ENCODE measurements around the gene LRFN5. TPM values are rescaled to one million over a fixed set of nuclear protein-coding genes. Genes with fewer than 3 reads are reported as not detected.

LRFN5 gene
- total RNA-seq, 6 donors from 2014 or later = 0.30 to 3.1 (median 0.96) TPM

DNA sequence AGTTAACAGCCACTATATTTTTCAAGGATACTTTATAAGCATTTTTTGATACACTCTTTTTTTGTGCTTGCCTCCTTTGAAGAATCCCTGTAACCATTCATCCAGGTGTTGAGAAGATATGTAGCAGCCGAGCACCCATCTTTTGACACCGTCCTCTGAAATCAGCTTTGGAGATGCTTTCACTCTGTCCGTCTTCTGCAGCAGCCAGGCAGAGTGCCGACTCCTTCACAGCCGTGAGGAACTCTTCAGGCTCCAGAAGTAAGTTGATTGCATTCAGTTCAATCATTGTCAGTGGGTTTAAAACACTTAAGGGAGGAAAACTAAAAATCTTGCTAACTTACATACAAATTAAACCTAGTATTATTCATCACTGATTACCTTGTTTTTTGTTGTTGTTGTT lies 160.1 kb downstream of the LRFN5 start:
- H3K9me3 ChIP-seq = no peaks in the 10 kb centered on the region
- no peaks in the 10 kb centered on the region for H3K27me3 ChIP-seq
- TF ChIP-seq, protein P1, sequence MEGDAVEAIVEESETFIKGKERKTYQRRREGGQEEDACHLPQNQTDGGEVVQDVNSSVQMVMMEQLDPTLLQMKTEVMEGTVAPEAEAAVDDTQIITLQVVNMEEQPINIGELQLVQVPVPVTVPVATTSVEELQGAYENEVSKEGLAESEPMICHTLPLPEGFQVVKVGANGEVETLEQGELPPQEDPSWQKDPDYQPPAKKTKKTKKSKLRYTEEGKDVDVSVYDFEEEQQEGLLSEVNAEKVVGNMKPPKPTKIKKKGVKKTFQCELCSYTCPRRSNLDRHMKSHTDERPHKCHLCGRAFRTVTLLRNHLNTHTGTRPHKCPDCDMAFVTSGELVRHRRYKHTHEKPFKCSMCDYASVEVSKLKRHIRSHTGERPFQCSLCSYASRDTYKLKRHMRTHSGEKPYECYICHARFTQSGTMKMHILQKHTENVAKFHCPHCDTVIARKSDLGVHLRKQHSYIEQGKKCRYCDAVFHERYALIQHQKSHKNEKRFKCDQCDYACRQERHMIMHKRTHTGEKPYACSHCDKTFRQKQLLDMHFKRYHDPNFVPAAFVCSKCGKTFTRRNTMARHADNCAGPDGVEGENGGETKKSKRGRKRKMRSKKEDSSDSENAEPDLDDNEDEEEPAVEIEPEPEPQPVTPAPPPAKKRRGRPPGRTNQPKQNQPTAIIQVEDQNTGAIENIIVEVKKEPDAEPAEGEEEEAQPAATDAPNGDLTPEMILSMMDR (IDR thresholded peaks at IDR 0.05) = no peak
- TF ChIP-seq EP300 (IDR thresholded peaks at IDR 0.05) (no peak), POLR2A (IDR thresholded peaks at IDR 0.05) (no peak), POLR2AphosphoS5 (IDR thresholded peaks at IDR 0.05) (no peak)
- H3K4me1 ChIP-seq = no peaks in the 10 kb centered on the region
- H3K27ac ChIP-seq = no peak overlapping the region
- ATAC-seq (ENCODE audit: low FRiP score in 2 of 2) (no peak), DNase-seq (no peak)
- H3K36me3 ChIP-seq = no peaks in the 10 kb centered on the region
- WGBS, 2 donors = 72 to 74% methylated on average over 5 of the region's 5 CpGs
- no peak overlapping the region for H3K4me3 ChIP-seq

DNA sequence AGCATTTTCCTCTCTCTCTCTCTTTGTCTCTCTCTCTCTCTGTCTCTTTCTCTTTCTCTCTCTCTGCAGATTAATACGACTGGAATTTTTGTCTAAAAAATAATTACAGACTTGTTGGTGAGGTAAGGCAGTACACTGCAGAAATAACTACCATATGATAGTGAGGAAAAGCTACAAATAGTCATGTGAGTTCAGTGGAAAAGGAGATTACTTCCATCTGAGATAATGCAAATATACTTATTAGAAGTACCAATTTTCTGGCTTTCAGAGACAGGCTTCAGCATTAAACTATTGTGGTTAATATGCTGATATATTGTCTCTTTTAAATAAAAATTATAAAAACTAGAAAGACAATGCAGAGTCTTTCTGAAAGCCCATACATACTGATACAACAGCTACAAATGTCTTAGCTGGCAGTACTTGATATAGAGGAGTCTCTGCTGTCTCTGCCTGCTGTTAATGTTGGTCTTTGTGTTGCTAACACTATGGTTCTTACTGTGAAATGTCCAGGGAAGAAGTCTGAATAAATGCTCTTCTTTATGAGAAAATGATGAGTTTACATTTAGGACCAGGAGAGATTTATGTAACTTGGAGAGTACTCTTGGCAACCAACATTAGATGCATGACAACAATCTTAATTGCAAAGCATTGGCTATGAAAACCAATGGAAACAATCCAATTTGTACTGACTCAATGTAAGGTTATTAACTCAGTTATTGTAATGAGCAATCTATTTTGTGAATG lies 167.0 kb downstream of the LRFN5 start:
- WGBS, 2 donors = 38 to 63% methylated on average over 1 of the region's 1 CpG
- DNase-seq (no peak), ATAC-seq (ENCODE audit: low FRiP score in 2 of 2) (no peak)
- H3K36me3 ChIP-seq = no peaks in the 10 kb centered on the region
- no peak overlapping the region for H3K4me3 ChIP-seq
- no peak overlapping the region for H3K27ac ChIP-seq
- no peak for TF ChIP-seq EP300 (IDR thresholded peaks at IDR 0.05)
- TF ChIP-seq POLR2AphosphoS5 (IDR thresholded peaks at IDR 0.05) = no peak
- no peaks in the 10 kb centered on the region for H3K4me1 ChIP-seq
- H3K9me3 ChIP-seq = no peaks in the 10 kb centered on the region
- H3K27me3 ChIP-seq = no peaks in the 10 kb centered on the region

DNA sequence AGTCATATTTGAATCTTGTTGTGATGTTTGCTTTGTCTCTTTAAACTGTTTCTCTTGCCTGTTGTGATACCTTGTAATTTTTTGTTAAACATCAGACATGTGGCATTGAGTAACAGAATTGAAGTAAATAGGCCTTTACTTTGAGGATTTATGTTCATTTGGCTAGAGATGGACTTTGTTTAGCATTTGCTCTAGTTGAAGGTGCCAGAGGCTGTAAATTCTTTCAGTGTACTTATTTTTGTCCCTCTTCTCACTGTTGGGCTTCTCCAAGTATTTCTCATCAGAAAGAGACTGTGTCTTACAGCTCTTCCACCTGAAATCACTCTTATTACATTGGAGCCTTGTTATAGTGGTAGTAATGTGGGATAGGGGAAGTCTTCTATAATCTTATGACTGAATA lies 175.8 kb downstream of the LRFN5 start:
- no peak for TF ChIP-seq POLR2A (IDR thresholded peaks at IDR 0.05)
- TF ChIP-seq EP300 (IDR thresholded peaks at IDR 0.05) = no peak
- TF ChIP-seq POLR2AphosphoS5 (IDR thresholded peaks at IDR 0.05) = no peak
- TF ChIP-seq, protein P1 (IDR thresholded peaks at IDR 0.05) = no peak
- no peak for ATAC-seq (ENCODE audit: low FRiP score in 2 of 2)

DNA sequence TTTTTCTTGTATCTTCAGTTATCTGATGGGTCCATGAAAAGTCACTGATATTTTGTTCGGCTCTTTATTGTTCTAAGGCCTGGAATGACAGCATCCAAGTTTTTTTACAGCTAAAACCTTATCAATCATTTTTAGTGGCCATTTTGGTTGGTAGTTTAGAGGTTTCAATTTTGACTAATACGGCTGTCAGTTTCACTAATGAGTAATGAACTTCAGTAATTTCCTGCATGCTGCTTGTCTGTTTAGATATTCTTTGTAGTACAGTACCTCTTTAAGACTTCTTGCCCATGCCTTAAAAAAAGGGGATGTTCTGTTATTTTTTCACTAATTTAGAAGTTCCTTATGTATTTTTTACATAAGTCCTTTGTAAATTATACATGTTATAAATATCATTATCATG lies 176.7 kb downstream of the LRFN5 start:
- H3K4me1 ChIP-seq = no peaks in the 10 kb centered on the region
- no peaks in the 10 kb centered on the region for H3K9me3 ChIP-seq
- WGBS, 2 donors = 78 to 83% methylated on average over 2 of the region's 2 CpGs
- H3K27me3 ChIP-seq = no peaks in the 10 kb centered on the region
- H3K36me3 ChIP-seq = no peaks in the 10 kb centered on the region
- no peak overlapping the region for H3K27ac ChIP-seq
- no peak for ATAC-seq (ENCODE audit: low FRiP score in 2 of 2)
- H3K4me3 ChIP-seq = no peak overlapping the region
- DNase-seq = no peak
- TF ChIP-seq EP300 (IDR thresholded peaks at IDR 0.05) = no peak
- TF ChIP-seq, protein P1 (IDR thresholded peaks at IDR 0.05) = no peak
- no peak for TF ChIP-seq POLR2A (IDR thresholded peaks at IDR 0.05)
- TF ChIP-seq POLR2AphosphoS5 (IDR thresholded peaks at IDR 0.05) = no peak

More for the DNA sequence above, 175.8 kb downstream of the LRFN5 start:
- Histone ChIP-seq H3K9me3 (no peaks in the 10 kb centered on the region), H3K36me3 (no peaks in the 10 kb centered on the region), H3K4me3 (no peak overlapping the region), H3K27me3 (no peaks in the 10 kb centered on the region), H3K27ac (no peak overlapping the region), H3K4me1 (no peaks in the 10 kb centered on the region)
- DNase-seq = no peak

DNA sequence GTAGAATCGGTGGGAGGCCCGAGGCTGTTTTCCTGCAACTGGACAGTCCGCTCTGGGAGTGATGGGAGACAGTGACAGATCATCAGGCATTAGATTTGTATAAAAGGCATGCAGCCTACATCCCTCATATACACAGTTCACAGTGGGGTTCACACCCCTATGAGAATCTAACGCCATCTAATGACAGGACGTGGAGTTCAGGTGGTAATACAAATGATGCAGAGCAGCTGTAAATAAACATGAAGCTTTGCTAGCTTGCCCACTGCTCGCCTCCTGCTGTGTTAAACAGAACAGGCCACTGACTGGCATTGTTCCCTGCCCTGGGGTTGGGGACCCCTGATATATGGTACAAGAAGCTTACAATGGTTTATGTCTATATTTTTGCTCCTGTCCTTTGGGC lies 179.0 kb downstream of the LRFN5 start:
- H3K4me3 ChIP-seq = no peak overlapping the region
- no peak overlapping the region for H3K27ac ChIP-seq
- H3K27me3 ChIP-seq = no peaks in the 10 kb centered on the region
- H3K9me3 ChIP-seq = no peaks in the 10 kb centered on the region
- no peaks in the 10 kb centered on the region for H3K4me1 ChIP-seq
- ATAC-seq (ENCODE audit: low FRiP score in 2 of 2) (no peak), DNase-seq (no peak)
- TF ChIP-seq, protein P1 (IDR thresholded peaks at IDR 0.05) = no peak
- TF ChIP-seq POLR2A (IDR thresholded peaks at IDR 0.05) = no peak
- TF ChIP-seq POLR2AphosphoS5 (IDR thresholded peaks at IDR 0.05) = no peak
- no peak for TF ChIP-seq EP300 (IDR thresholded peaks at IDR 0.05)
- H3K36me3 ChIP-seq = no peaks in the 10 kb centered on the region
- 75 to 76% methylated on average over 6 of the region's 6 CpGs for WGBS, 2 donors

All from upper lobe of left lung (tissue), 6 donors.